IMR-90 (cell line): Measurements from ENCODE around the gene RNH1. TPM values are rescaled to one million over a fixed set of nuclear protein-coding genes. Genes with fewer than 3 reads are reported as not detected.

Experiments
- ATAC-seq: fragments of 200-7000 bp; cut with Tn5 transposase; 2 replicates; pipeline ENCODE4 v1.9.1; 2020; ENCODE audit warnings: low read depth, mild to moderate bottlenecking, moderate library complexity
- BruUV-seq: library from RNA; stranded (reverse); fragments of 400-500 nt; replicated peaks from 2 replicates; lab custom pipeline; 2021; lab: Mats Ljungman, UMichigan
- CTCF ChIA-PET: fragments of 300-600 bp; formaldehyde crosslinking; extraction: SDS; loops from one replicate; lab custom pipeline; 2021; ENCODE audit warnings: antibody characterized with exemption; lab: Yijun Ruan, JAX
- POLR2A ChIA-PET: fragments of 300-600 bp; sonication (Branson Sonifier 250); formaldehyde crosslinking; loops from one replicate; lab custom pipeline; 2022; ENCODE audit warnings: antibody characterized with exemption; ENCODE audit not compliant: unreplicated experiment; lab: Charles Lee
- DNase-seq: peaks from one replicate; pipeline ENCODE4 v3.0.0; 2013
- H2AFZ ChIP-seq: replicated peaks from 2 replicates; pipeline ENCODE3; 2013; ENCODE audit warnings: low read length, mild to moderate bottlenecking; ENCODE audit not compliant: poor library complexity
- H2AK5ac ChIP-seq: 2 replicates; pipeline ENCODE4 v1.6.1; 2013; ENCODE audit warnings: low read depth, low read length, inconsistent platforms
- H2AK9ac ChIP-seq: replicated peaks from 2 replicates; pipeline ENCODE3; 2013; ENCODE audit warnings: mild to moderate bottlenecking, low read depth, low read length, moderate library complexity; ENCODE audit not compliant: poor library complexity
- H2BK120ac ChIP-seq: 2 replicates; pipeline ENCODE4 v1.6.1; 2013; ENCODE audit warnings: low read depth, low read length, inconsistent platforms
- H2BK15ac ChIP-seq: 3 replicates; pipeline ENCODE4 v1.6.1; 2013; ENCODE audit warnings: low read depth, low read length, inconsistent platforms
- H2BK20ac ChIP-seq: 2 replicates; pipeline ENCODE4 v1.6.1; 2013; ENCODE audit warnings: low read depth, mild to moderate bottlenecking, inconsistent platforms, low read length, moderate library complexity
- H2BK5ac ChIP-seq: 2 replicates; pipeline ENCODE4 v1.6.1; 2013; ENCODE audit warnings: mild to moderate bottlenecking, low read depth, low read length, inconsistent platforms; ENCODE audit not compliant: poor library complexity, severe bottlenecking
- H3K14ac ChIP-seq: replicated peaks from 2 replicates; pipeline ENCODE4 v1.6.1; 2013; ENCODE audit warnings: low read depth, low read length, inconsistent platforms
- H3K18ac ChIP-seq: 2 replicates; pipeline ENCODE4 v1.6.1; 2013; ENCODE audit warnings: low read depth, low read length, control low read depth
- H3K23ac ChIP-seq: 2 replicates; pipeline ENCODE4 v1.6.1; 2013; ENCODE audit warnings: low read depth, low read length, inconsistent platforms
- H3K27ac ChIP-seq: 2 replicates; pipeline ENCODE4 v1.5.1; 2013; ENCODE audit warnings: mild to moderate bottlenecking, control low read depth, low read length; ENCODE audit not compliant: insufficient read depth
- H3K27me3 ChIP-seq: 2 replicates; pipeline ENCODE4 v1.6.1; 2013; ENCODE audit warnings: low read length; ENCODE audit not compliant: control insufficient read depth, insufficient read depth
- H3K36me3 ChIP-seq: 2 replicates; pipeline ENCODE4 v1.6.1; 2013; ENCODE audit warnings: low read length, mixed read lengths; ENCODE audit not compliant: control insufficient read depth, insufficient read depth
- H3K4ac ChIP-seq: 2 replicates; pipeline ENCODE4 v1.6.1; 2013; ENCODE audit warnings: low read depth, low read length, inconsistent platforms
- H3K4me1 ChIP-seq: 2 replicates; pipeline ENCODE4 v1.6.1; 2013; ENCODE audit warnings: low read length, mixed read lengths; ENCODE audit not compliant: control insufficient read depth, insufficient read depth
- H3K4me2 ChIP-seq: 2 replicates; pipeline ENCODE4 v1.6.1; 2013; ENCODE audit warnings: low read depth, mild to moderate bottlenecking, control low read depth, low read length, moderate library complexity
- H3K4me3 ChIP-seq: 2 replicates; pipeline ENCODE4 v1.5.1; 2013; ENCODE audit warnings: low read depth, mild to moderate bottlenecking, control low read depth, low read length, moderate library complexity; ENCODE audit not compliant: insufficient read depth
- H3K56ac ChIP-seq: 2 replicates; pipeline ENCODE4 v1.6.1; 2013; ENCODE audit warnings: low read length, inconsistent platforms; ENCODE audit not compliant: insufficient read depth; ENCODE audit errors: extremely low read depth
- H3K79me1 ChIP-seq, 2 experiments: 2 replicates each; pipeline ENCODE4 v1.6.1; 2013; ENCODE audit warnings: low read length in 2 of 2, inconsistent platforms in 1 of 2, low read depth in 1 of 2
- H3K9ac ChIP-seq: 2 replicates; pipeline ENCODE4 v1.6.1; 2013; ENCODE audit warnings: low read depth, low read length, control low read depth
- H3K9me1 ChIP-seq: 2 replicates; pipeline ENCODE4 v1.6.1; 2013; ENCODE audit warnings: low read length, inconsistent platforms; ENCODE audit not compliant: insufficient read depth
- H3K9me3 ChIP-seq: 2 replicates; pipeline ENCODE4 v1.6.1; 2013; ENCODE audit warnings: low read length; ENCODE audit not compliant: control insufficient read depth, insufficient read depth
- H4K20me1 ChIP-seq: 2 replicates; pipeline ENCODE4 v1.6.1; 2013; ENCODE audit warnings: low read length, inconsistent platforms; ENCODE audit not compliant: insufficient read depth
- H4K5ac ChIP-seq: 2 replicates; pipeline ENCODE4 v1.6.1; 2013; ENCODE audit warnings: mild to moderate bottlenecking, low read depth, low read length, control low read depth
- H4K8ac ChIP-seq, 2 experiments: 2 replicates each; pipeline ENCODE4 v1.6.1; 2013; ENCODE audit warnings: low read depth in 2 of 2, low read length in 2 of 2, control low read depth in 1 of 2, inconsistent platforms in 1 of 2
- H4K91ac ChIP-seq: 2 replicates; pipeline ENCODE4 v1.6.1; 2013; ENCODE audit warnings: low read depth, low read length, inconsistent platforms; ENCODE audit not compliant: insufficient read depth
- CEBPB ChIP-seq: IDR thresholded peaks from 2 replicates; pipeline ENCODE4 v1.6.1; 2012; ENCODE audit warnings: low read depth, low read length, improper control_type of control experiment
- CHD1 ChIP-seq: IDR thresholded peaks from 2 replicates; pipeline ENCODE4 v1.6.1; 2012; ENCODE audit warnings: low read depth, low read length, improper control_type of control experiment
- CTCF ChIP-seq: conservative IDR thresholded peaks from 2 replicates; pipeline ENCODE4 v1.5.1; 2012; ENCODE audit warnings: mild to moderate bottlenecking, low read depth, low read length, improper control_type of control experiment
- ELK1 ChIP-seq: fragments of 150-350 bp; IDR thresholded peaks from 2 replicates; pipeline ENCODE4 v1.6.1; 2016; ENCODE audit warnings: low read depth, mild to moderate bottlenecking, low read length, moderate library complexity, borderline replicate concordance
- FOS ChIP-seq: fragments of 150-350 bp; IDR thresholded peaks from 2 replicates; pipeline ENCODE4 v1.6.1; 2016; ENCODE audit warnings: low read depth, low read length
- MAFK ChIP-seq: IDR thresholded peaks from 2 replicates; pipeline ENCODE4 v1.6.1; 2012; ENCODE audit warnings: low read depth, low read length, improper control_type of control experiment
- MAZ ChIP-seq: IDR thresholded peaks from 2 replicates; pipeline ENCODE4 v1.6.1; 2012; ENCODE audit warnings: low read depth, mild to moderate bottlenecking, low read length, improper control_type of control experiment, moderate library complexity, borderline replicate concordance
- MXI1 ChIP-seq: IDR thresholded peaks from 2 replicates; pipeline ENCODE4 v1.6.1; 2012; ENCODE audit warnings: low read depth, mild to moderate bottlenecking, low read length, moderate library complexity, borderline replicate concordance
- NFE2L2 ChIP-seq: fragments of 150-350 bp; IDR thresholded peaks from 2 replicates; pipeline ENCODE4 v1.6.1; 2016; ENCODE audit warnings: low read depth, mild to moderate bottlenecking, low read length
- POLR2A ChIP-seq: IDR thresholded peaks from 2 replicates; pipeline ENCODE4 v1.6.1; 2012; ENCODE audit warnings: mild to moderate bottlenecking, low read depth, low read length
- RFX5 ChIP-seq: IDR thresholded peaks from 2 replicates; pipeline ENCODE4 v1.8.0; 2012; ENCODE audit warnings: low read depth, mild to moderate bottlenecking, low read length, moderate library complexity
- SMC3 ChIP-seq: fragments of 150-350 bp; IDR thresholded peaks from 2 replicates; pipeline ENCODE4 v1.6.1; 2016; ENCODE audit warnings: low read depth, mild to moderate bottlenecking, antibody characterized with exemption, low read length, moderate library complexity
- USF2 ChIP-seq: fragments of 150-350 bp; IDR thresholded peaks from 2 replicates; pipeline ENCODE4 v1.6.1; 2017; ENCODE audit warnings: mild to moderate bottlenecking, antibody characterized with exemption, low read length, low read depth
- WGBS, 2 experiments: methylation state at CpG; one replicate each; pipeline versions ENCODE4 v1.1.5 to v1.1.7; 2013; ENCODE audit warnings: missing lambda C conversion rate in 2 of 2; ENCODE audit not compliant: insufficient read length in 1 of 2; ENCODE audit errors: extremely low coverage in 2 of 2; 5-methylcytosine and 5-hydroxymethylcytosine counted together
- dilution Hi-C: fragments of 300-500 bp; cut with HindIII; formaldehyde crosslinking; loops from one replicate; pipeline ENCODE4 v1.14.3; 2018; ENCODE audit warnings: low sequenced_read_pairs; ENCODE audit not compliant: unreplicated experiment
- in situ Hi-C: fragments of 300-500 bp; cut with MboI; formaldehyde crosslinking; loops from 3 replicates; pipeline ENCODE4 v1.14.3; 2019; ENCODE audit warnings: low sequenced_read_pairs, inconsistent platforms, mixed read lengths
- intact Hi-C: fragments of 100-400 bp; cut with micrococcal nuclease; formaldehyde crosslinking; loops from 2 replicates; pipeline ENCODE4 v1.10.0; 2022
- polyA plus RNA-seq, 3 experiments: library from polyadenylated mRNA; depleted of rRNA; stranded (reverse); fragments of >200 nt; gene quantifications; 2 replicates each; pipeline ENCODE4 v1.2.3, GENCODE V29; 2012; ENCODE audit warnings: low replicate concordance in 1 of 3
- total RNA-seq: library from RNA; depleted of rRNA; stranded (reverse); fragments of >200 nt; gene quantifications from 2 replicates; pipeline ENCODE4 v1.2.3, GENCODE V29; 2012

Gene RNH1
- total and polyA plus RNA-seq, 2 of the 4 experiments (the other 2 are of a cell fraction) = 138 to 247 TPM

- TF ChIP-seq MXI1 = no peak
These were observed 14.4 kb downstream of the RNH1 start (continued) for GRCh38 chr11:492427-493226.

GRCh38 chr11:491358-491757 lies 15.7 kb downstream of the RNH1 start:
- intact Hi-C loops (no loop called here), dilution Hi-C loops (no loop called here), in situ Hi-C loops (no loop called here)
- Histone ChIP-seq H3K27me3 (no peaks in the 10 kb centered on the region), H3K14ac (no peak overlapping the region), H3K4me3 (no peak overlapping the region), H2BK15ac (no peak overlapping the region), H4K91ac (no peak overlapping the region), H3K9me1 (no peaks in the 10 kb centered on the region), H2AK9ac (no peak overlapping the region), H2BK5ac (no peak overlapping the region), H3K56ac (no peak overlapping the region), H4K20me1 (peaks cover 5% of the 10 kb centered on the region), H4K5ac (no peak overlapping the region), H3K4me1 (no peaks in the 10 kb centered on the region), H3K36me3 (peaks cover 40% of the 10 kb centered on the region), H4K8ac (no peak overlapping the region), H3K27ac (no peak overlapping the region), H2AFZ (no peak overlapping the region), H3K23ac (no peak overlapping the region), H2AK5ac (no peak overlapping the region), H3K4ac (no peak overlapping the region), H3K9ac (no peak overlapping the region), H2BK20ac (no peak overlapping the region), H3K79me1 (peaks cover 0 to 11% of the 10 kb centered on the region in 2 experiments; a peak in 1 of 4 replicates), H3K4me2 (no peak overlapping the region), H2BK120ac (no peak overlapping the region), H3K9me3 (no peaks in the 10 kb centered on the region), H3K18ac (no peak overlapping the region)
- WGBS, 2 experiments = 89% methylated on average over 5 of the region's 7 CpGs; no CpG with 5 or more reads in 1 of the 2 experiments
- no peak for ATAC-seq
- DNase-seq = no peak
- POLR2A ChIA-PET = no interaction called here
- CTCF ChIA-PET = no interaction called here
- BruUV-seq = no TSS peak
- no peak for TF ChIP-seq SMC3
- TF ChIP-seq USF2 = no peak
- no peak for TF ChIP-seq CTCF
- no peak for TF ChIP-seq MXI1
- TF ChIP-seq ELK1 = no peak
- TF ChIP-seq MAZ = no peak
- no peak for TF ChIP-seq FOS
- no peak for TF ChIP-seq RFX5
- no peak for TF ChIP-seq NFE2L2
- TF ChIP-seq MAFK = no peak
- no peak for TF ChIP-seq CHD1
- TF ChIP-seq POLR2A = no peak
- TF ChIP-seq CEBPB = no peak
